Progenitor cell of endocrine pancreas (in vitro differentiated cells): ENCODE data around the gene AADACL2. TPM values are rescaled to one million over a fixed set of nuclear protein-coding genes. Genes with fewer than 3 reads are reported as not detected.

Source experiments
- DNase-seq: peaks from one replicate; pipeline ENCODE4 v3.0.0; 2021; ENCODE audit warnings: low spot score; ENCODE audit not compliant: unreplicated experiment
- H3K27ac Mint-ChIP-seq: 2 replicates; pipeline ENCODE4 v1.8.0; 2021; ENCODE audit warnings: mild to moderate bottlenecking, moderate library complexity, mixed read lengths
- H3K27me3 Mint-ChIP-seq: 2 replicates; pipeline ENCODE4 v1.8.0; 2021; ENCODE audit warnings: mixed read lengths
- H3K36me3 Mint-ChIP-seq: 2 replicates; pipeline ENCODE4 v1.8.0; 2022; ENCODE audit warnings: mixed read lengths; ENCODE audit not compliant: insufficient read depth
- H3K4me1 Mint-ChIP-seq: 2 replicates; pipeline ENCODE4 v1.8.0; 2021; ENCODE audit warnings: low read depth, mixed read lengths
- H3K4me3 Mint-ChIP-seq: 2 replicates; pipeline ENCODE4 v1.8.0; 2021; ENCODE audit warnings: low read depth, mild to moderate bottlenecking, moderate library complexity, mixed read lengths
- H3K9me3 Mint-ChIP-seq: 2 replicates; pipeline ENCODE4 v1.8.0; 2021; ENCODE audit warnings: low read depth, mixed read lengths
- CTCF ChIP-seq: fragments of 200-600 bp; sonication (generic); IDR thresholded peaks from one replicate; pipeline ENCODE4 v1.5.0; 2021; ENCODE audit warnings: antibody characterized with exemption, mild to moderate bottlenecking; ENCODE audit not compliant: unreplicated experiment
- total RNA-seq: library from RNA; stranded (reverse); gene quantifications from 2 replicates; pipeline ENCODE4 v1.2.1, GENCODE V29; 2021

The AADACL2 gene
- total RNA-seq, 1 donor from 2014 or later = not detected

- no peak for TF ChIP-seq CTCF
- H3K4me1 Mint-ChIP-seq = no peaks in the 10 kb centered on the region
- no peak for DNase-seq
- peaks cover 5% of the 10 kb centered on the region for H3K9me3 Mint-ChIP-seq
- H3K27ac Mint-ChIP-seq = no peak overlapping the region
- H3K36me3 Mint-ChIP-seq = no peaks in the 10 kb centered on the region
- H3K27me3 Mint-ChIP-seq = no peaks in the 10 kb centered on the region
- no peak overlapping the region for H3K4me3 Mint-ChIP-seq
Observed at GRCh38 chr3:151721294-151721693, 12.4 kb upstream of the AADACL2 start.

- no peak for DNase-seq
- Mint-ChIP-seq H3K27me3 (no peaks in the 10 kb centered on the region), H3K9me3 (peaks cover 7% of the 10 kb centered on the region), H3K4me1 (no peaks in the 10 kb centered on the region), H3K27ac (no peak overlapping the region), H3K4me3 (no peak overlapping the region), H3K36me3 (no peaks in the 10 kb centered on the region)
- TF ChIP-seq CTCF = no peak
Observed at GRCh38 chr3:151722856-151723255, 10.9 kb upstream of the AADACL2 start.

GRCh38 chr3:151724576-151725562 lies 8.9 kb upstream of the AADACL2 start:
- no peak for DNase-seq

GRCh38 chr3:151726016-151726415 lies 7.7 kb upstream of the AADACL2 start:
- H3K36me3 Mint-ChIP-seq = peaks cover 2% of the 10 kb centered on the region
- no peaks in the 10 kb centered on the region for H3K4me1 Mint-ChIP-seq
- H3K27me3 Mint-ChIP-seq = no peaks in the 10 kb centered on the region
- TF ChIP-seq CTCF = no peak
- no peak overlapping the region for H3K27ac Mint-ChIP-seq
- no peak for DNase-seq
- H3K4me3 Mint-ChIP-seq = no peak overlapping the region
- peaks cover 7% of the 10 kb centered on the region for H3K9me3 Mint-ChIP-seq

More at GRCh38 chr3:151724576-151725562, 8.9 kb upstream of the AADACL2 start:
- no peaks in the 10 kb centered on the region for H3K4me1 Mint-ChIP-seq
- H3K36me3 Mint-ChIP-seq = peaks cover 2% of the 10 kb centered on the region
- H3K27me3 Mint-ChIP-seq = no peaks in the 10 kb centered on the region
- no peak for TF ChIP-seq CTCF
- no peak overlapping the region for H3K27ac Mint-ChIP-seq
- H3K9me3 Mint-ChIP-seq = peaks cover 7% of the 10 kb centered on the region
- H3K4me3 Mint-ChIP-seq = no peak overlapping the region

GRCh38 chr3:151732861-151733260 lies 866 bp upstream of the AADACL2 start:
- Mint-ChIP-seq H3K27ac (no peak overlapping the region), H3K9me3 (peaks cover 10% of the 10 kb centered on the region), H3K4me3 (no peak overlapping the region), H3K36me3 (peaks cover 2% of the 10 kb centered on the region), H3K4me1 (no peaks in the 10 kb centered on the region), H3K27me3 (no peaks in the 10 kb centered on the region)
- TF ChIP-seq CTCF = no peak
- DNase-seq = no peak
